Renal cortical epithelial cell (primary cell): ENCODE measurements around the gene EPAS1. TPM values are rescaled to one million over a fixed set of nuclear protein-coding genes. Genes with fewer than 3 reads are reported as not detected.
A peak's percentile ranks its signal among the peaks of the same experiment; 100 is the strongest.

ENCODE experiments used
- DNase-seq: peaks from one replicate; pipeline ENCODE4 v3.0.0-alpha.2; 2011; ENCODE audit warnings: low read depth
- total RNA-seq: library from RNA; depleted of rRNA; stranded (reverse); fragments of >200 nt; gene quantifications from 2 replicates; pipeline ENCODE4 v1.2.3, GENCODE V29; 2014

Gene EPAS1
- total RNA-seq = 63.7 and 124 TPM in 2 replicates

DNA sequence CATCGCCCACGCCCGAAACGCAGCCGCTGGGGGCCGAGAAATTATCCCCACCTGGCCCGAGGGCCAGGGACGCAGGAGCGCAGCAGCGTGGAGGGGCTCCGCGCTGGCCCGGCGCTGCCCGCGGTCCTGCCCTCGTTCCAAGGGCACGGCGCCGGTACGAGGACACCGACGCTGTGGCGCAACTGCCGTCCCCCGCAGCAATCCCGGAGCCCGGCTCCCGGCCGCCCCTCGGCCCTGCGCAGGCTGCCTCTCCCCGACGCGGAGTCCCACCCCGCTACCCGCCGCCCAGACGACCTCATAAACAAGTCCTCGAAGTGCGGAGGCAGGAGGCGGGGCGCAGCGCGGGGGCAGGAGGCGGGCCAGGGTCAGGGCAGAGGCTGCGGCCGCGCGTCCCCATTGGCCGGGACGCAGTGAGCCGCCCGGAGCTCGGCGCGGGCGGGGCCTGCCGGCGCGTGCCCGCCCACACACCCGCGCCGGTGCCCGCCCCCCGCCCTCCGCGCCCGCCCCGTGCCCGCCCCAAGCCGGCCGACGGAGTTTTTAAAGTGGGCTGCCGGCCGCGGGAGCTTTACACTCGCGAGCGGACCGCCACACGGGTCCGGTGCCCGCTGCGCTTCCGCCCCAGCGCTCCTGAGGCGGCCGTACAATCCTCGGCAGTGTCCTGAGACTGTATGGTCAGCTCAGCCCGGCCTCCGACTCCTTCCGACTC lies at the start of gene EPAS1:
Gene EPAS1 (plus strand): TSS at position 568 of the 706 bp plus-strand sequence. CDS start 505 bp downstream, outside the sequence.
- DNase-seq = peak; percentile 61

DNA sequence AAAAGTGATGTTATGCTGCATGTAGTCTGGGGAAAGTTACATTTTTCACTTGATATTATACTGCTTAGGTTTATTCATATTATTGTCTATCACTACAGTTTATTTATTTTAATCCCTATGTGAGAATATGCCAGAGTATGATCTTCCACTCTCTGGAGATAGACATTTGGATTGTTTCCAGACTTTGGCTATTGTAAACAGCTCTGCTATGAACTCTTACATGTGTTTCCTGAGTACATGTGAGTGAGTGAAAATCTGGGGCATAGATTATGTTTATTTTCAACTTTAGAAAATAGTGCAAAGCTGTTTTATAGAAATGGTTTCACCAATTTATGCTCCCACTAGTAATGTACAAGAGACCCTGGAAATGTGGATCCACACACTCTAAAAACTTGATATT lies 49.0 kb upstream of the EPAS1 start:
- DNase-seq = no peak

DNA sequence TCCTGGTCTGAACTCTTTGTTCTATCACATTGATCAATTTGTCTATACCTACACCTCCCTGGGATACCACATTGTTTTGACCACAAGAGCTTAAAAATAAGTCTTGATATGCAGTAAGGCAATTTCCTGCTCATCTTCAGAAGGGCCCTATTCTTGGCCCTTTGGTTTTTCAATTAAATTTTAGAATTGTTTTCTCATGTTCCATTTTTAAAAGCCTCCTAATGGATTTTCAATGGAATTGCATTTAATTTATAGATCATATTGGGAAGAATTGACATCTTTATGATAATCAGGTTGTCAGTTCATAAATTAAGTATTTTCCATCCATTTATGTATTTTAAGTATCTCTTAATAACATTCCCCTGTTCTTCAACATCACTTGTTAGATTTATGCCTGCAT lies 47.6 kb upstream of the EPAS1 start:
- no peak for DNase-seq

DNA sequence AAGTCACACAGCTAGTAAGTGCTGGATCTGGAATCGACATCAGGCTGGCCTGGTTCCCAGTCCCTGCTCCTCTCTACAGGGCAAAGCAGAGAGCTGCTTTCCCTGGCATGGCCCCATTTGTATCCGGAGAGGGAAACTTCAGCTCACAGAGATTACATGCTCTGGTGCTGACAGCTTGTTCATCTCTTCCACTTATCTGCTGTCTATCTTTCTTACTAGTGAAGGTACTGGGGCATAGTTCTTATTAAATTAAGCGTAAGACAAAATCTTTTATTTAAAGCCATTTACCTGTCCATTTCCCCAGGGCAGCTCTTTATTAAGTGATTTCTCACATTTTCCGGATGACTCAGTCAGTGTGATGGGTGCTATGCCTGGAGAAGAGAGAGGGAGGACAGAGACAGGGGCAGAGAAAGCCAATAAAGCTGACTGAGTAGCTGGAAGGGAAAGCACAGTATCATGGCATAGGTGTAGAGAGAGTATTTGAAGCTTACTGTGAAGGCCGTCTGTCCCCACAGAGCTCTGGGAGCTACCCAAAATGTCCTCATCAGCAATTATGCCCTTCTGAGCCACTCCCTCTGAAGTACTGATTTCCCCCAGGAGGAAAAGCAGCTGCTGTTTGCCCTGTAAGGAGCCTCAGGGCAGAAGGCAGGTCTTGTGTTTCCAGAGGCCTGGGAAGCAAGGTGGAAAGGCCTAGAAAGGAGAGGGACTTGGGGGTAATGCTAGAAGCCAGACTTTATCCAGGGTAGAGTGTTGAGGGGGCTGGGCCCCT lies 44.1 kb upstream of the EPAS1 start:
- DNase-seq = no peak

DNA sequence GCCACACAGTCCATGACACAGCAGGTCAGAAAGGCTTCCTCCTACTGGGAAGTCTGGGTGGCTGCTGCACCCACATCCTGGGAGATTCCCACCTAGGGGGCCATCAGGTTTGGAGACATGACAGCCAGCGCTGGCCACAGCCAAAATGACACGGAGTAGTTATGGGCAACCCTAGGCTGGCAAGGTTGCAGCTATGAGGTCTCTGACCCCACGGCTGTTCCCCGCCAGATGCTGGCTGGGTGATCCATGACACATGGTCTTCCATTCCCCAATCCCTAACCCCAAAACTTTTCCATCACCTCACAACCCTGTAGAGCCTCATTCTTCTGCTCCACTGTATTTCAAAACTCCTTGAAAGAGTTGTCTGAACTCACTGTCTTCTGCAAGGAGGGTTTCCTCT lies 42.7 kb upstream of the EPAS1 start:
- no peak for DNase-seq

DNA sequence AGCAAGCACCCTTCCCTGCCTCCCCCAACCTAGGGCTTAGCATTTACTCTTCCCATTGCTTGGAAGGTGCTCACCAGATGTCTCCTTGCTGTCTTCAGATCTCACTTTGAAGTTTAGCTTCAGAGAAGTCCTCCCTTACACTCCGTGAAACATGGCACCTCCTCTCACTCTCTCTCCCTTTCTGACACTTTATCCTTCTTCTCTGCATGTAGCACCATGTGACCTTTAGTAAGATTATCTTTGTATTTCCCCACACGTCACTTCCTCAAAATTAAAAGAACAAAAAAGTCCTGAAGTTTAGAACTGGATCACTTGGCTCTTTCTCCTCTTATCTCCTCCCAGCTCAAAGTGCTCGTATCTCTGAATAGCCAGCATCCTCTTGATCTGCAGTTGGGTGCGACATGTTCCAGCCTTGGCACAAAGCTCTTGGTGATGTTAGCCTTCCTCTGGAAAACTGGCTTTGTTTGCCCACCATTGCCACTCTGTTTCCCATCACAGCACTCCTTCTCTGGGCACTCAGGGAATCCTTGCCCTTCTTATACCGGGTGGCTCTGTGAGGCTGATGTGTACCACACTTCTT lies 40.6 kb upstream of the EPAS1 start:
- DNase-seq = no peak

DNA sequence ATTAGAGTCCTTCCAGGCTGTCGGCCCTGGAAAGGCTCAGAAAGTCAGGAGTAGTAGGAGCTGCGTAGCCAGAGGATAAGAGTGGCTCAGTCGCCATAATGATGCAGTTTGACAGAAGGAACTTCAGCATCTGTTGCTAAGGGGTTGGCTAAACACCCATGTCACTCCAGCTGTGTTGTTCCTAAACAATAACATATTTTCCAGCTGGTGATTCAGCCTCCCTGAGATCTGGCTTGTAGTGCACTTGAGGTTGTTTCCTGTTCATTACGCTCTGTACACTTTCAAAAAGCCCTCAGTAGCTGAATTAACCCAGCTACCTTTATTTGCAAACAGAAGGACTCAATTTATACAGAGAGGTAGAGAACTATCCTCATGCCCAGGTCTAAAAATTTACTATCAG lies 39.7 kb upstream of the EPAS1 start:
- DNase-seq = peak; percentile 38

DNA sequence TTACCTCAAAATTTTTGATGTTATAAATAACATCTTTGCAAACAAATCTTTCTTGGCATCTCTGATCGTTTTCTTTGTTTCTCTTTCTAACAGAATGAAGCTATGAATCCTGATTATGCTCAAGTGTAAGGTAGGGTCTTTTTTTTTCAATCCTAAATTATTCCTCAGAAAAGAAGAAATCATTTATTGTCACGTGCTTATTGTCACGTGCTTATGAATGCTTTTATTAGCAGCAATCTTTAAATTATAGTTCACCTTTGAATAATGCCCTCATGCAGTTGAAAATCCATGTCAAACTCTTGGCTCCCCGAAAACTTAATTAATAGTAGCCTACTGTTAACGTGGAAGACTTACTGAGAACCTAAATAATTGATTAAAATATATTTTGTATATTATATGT lies 39.2 kb upstream of the EPAS1 start:
- no peak for DNase-seq

DNA sequence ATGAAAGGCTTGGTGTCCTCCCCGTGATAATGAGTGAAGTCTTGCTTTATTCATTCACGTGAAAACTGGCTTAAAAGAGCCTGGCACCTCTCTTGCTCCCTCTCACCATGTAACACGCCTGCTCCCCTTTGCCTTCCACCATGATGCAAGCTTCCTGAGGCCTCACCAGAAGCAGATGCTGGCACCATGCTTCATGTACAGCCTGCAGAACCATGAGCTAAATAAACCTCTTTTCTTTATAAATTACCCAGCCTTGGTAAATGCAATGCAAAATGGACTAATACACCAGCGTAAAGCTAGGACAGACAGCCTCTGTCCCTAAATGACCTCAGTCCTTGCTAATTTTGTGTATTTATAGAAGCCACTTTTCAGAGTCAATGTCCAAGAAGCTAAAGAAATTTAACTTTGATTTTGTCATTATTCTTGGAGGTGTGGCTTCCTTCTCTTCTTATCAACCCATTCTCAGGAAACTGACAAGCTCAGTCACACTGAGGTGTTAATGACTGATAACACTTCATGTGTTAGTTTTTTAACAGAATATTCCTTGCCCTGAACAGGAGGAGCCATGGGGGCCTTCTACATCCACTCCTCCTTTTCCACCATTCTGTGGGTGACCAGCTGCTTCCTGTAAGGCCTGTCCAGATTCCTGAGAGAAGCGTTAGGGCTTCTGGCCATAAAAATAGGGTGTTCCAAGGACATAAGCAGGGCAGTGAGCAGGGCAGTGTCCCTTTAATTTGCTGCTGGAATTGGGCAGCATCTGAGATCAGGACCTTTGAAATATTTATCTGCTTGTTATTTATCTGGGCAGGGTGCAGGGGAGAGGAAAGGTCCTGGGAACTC lies 38.0 kb upstream of the EPAS1 start:
- DNase-seq = no peak

DNA sequence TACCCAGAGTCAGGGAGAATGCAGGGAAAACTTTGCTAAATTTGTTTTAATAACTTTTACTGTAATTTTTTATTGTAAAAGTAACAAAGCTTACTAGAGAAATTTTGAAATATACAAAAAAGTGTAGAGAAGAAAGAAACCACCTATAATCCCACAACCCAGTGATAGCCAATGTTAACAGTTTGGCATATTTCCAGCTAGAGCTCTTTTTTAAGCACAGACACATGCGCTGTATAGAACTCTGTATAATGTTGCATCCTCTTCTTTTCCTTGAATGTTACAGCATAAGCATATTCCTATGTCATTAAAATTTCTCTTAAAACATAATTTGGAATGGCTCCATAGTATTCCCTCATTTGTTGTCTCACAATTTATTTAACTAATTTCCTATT lies 37.4 kb upstream of the EPAS1 start:
- no peak for DNase-seq

DNA sequence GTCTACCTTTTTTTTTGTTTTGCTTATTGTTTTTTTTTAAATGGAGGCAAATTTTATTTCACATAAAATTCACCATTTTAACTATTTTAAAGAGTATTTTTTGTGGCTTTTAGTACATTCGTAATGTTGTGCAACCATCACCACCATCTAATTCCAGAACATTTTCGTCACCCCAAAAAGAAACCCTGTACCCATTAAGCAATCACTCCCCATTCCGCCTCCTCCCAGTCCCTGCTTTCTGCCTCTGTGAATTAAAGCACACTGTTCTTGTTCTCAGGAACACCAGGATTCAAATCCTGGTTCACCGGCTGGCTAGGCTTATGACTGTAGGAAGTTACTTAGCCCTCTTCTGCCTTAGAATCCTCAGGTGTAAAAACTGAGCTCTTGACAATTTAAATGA lies 36.9 kb upstream of the EPAS1 start:
- no peak for DNase-seq

DNA sequence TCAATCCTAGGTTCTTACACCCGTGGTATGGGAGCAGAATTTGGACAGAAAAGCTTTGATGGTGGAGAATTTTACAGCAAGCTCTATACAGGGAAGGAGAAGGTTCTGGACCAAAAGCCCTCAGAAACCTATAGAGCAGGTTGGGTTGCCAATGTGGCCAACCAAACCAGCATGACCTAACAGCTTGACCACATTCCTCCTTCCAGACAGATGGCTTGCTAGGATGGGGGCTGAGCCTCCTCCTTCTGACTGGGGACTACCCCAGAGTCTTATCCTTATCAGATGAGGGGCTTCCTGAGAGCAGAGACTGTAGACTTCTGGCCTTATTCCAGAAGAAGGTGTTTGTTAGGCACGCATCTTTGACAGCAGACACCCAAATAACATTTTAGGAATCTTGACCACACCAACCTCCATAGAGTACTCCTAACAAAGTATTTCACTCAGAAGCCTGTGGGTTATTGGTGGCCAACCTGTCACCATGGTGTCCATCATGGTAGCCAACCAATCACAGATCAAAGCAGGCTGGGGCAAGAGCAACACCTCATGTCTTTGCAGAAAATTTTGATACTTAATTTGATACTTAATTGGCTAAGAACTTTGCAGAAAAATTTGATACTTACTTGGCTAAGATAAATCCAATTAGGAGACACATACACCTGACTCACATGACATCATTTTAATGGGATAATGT lies 34.8 kb upstream of the EPAS1 start:
- DNase-seq = no peak

DNA sequence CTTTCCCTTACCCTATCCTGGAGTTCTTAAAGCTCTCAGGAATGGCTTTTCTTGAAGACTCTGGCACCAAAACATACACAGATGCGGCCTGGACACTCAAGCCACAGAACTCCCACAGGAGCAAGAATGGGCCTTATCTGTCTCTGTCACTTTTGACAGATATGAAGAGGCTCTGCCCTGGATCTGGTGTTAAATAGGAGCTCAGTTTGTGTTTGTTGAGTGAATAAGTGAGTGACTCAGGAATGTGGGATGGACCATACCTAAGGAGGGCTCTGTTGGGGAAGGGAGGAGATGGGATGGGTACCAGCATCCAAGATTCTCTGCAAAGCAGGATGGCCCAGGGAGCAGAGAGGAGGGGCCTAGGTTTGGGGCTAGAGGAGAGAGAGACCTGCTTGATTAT lies 33.9 kb upstream of the EPAS1 start:
- no peak for DNase-seq

DNA sequence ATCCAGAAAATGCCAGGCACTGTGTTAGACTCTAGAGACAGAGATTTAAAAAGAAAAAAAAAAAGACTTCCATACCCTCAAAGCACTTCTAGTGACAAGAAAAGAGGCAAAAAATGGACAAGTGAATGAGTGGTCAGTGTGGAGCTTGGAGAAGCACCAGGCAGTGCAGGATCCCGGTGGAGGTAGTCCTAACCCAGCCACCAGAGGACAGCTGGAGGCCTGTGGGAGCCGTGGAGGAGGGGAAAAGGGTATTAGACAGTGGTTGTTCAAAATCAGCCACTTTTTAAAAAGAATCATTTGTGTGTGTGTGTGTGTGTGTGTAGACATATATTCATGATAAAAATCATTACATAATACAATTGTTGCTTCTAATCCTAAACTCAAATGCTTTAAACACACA lies 32.8 kb upstream of the EPAS1 start:
- no peak for DNase-seq

DNA sequence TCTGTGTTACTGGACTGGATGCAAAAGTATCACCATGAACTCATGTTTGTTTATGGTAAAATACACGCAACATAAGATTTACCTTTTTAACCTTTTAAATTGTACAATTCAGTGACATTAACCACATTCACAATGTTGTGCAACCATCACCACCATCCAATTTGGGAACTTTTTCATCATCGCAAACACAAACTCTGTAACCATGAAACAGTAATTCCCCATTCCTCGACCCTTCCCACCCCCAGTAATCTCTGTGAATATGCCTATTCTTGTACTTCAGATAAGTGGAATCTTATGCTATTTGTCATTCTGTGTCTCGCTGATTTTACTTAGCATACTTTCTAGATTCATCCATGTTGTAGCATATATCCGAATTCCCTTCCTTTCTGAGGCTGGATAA lies 31.1 kb upstream of the EPAS1 start:
- DNase-seq = no peak

DNA sequence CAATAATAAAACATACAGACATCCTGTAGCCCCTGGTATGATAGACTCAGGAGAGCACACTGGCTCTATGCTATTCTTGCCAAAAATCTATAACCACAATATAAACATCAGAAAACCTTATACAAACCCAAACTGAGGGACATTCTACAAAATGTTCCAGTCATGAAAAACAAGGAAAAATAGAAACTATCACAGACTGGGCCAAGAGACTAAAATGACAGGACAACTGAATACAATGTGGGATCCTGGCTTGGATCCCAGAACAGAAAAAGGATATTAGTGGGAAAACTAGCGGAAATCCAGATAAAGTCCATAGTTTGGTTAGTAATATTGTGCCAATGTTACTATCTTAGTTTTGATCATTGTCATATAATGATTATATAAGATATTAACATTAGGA lies 29.6 kb upstream of the EPAS1 start:
- no peak for DNase-seq

DNA sequence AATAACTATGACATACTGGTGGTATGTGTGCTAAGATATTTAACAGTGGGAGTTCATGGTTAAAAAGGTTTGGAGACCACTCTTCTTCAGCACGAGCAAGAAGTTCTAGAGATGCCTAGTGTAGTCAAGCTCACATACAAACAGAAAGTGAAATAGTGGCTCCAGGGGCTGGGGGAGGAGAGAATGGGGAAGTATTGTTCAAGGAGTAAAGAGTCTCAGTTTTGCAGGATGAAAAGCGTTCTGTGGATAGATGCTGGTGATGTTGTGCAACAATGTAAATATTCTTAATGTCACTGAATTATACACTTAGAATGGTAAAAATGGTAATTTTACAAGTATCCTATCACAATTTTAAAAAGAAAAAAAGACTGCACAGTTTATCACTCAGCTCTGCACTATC lies 29.0 kb upstream of the EPAS1 start:
- DNase-seq = no peak

DNA sequence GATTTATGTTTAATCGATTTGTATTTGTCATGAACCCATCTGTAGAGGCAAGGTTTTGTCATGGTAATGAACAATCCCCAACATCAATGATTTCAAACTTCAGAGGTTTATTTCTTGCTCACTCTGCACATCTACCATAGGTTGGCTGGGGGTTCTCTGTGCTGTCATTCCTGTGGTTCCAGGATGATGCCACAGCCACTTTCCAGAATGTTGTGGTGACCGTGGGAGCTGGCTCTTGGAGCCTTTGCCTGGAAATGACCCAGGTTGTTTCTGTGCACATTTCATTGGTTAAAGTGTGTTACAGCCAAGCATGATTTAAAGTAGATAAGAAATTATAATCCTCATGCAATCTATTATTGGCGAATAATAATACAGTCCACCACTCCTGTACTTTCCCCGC lies 28.2 kb upstream of the EPAS1 start:
- DNase-seq = peak; percentile 68

DNA sequence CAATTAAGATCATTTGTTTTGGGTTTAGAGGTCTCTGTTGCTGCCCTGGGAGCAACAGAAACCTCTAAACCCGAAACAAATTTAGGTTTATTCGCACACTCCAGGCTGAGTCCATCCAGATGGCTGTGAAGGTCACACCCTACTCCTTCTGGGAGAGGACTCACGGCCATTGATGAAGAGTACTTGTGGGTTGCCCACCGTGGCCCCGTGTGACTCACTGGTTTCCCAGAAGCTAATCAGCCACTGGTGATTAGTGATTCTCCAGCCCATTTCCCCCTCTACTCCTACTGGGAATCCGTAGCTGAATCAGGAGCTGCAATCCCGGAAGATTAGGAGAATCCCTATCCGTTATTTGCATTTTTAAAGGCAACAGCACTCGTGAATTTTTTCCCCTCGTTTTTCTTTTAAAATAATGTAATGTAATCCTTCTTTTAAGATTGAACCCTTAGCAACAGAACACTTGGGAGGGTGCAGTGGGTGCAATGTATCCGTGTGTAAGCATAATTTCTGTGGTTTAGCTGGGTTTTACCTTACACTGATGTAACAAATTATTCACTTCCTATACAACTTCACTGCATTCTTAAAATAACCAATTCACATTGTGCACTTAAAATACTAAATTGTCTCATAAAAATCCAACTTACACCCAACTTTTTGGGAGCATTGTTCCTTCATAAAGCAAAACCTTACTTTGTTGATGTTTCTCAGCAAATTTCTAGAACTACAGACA lies 27.5 kb upstream of the EPAS1 start:
- peak; percentile 11 for DNase-seq

DNA sequence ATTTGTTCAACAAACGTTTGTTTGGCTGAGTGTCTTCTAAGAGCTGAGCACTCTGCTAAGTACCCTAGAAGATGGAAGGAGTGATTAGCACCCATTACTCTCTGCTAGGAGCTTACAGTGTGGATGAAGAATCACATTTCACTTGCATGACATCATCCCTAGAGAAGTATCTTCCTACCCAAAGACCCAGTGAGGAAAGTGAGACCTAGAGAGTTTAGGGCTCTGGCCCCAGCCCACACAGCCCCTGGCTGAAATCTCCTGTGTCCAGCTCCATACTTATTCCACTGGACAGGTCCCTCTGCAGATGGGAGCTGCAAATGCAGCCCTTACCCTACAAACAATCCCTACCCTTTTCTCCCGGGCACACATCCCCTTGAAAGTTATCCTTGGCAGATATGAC lies 26.8 kb upstream of the EPAS1 start:
- DNase-seq = peak; percentile 17
